Esophagus mucosa (tissue), 1 donor: Measurements from ENCODE around the gene TLCD1. TPM values are rescaled to one million over a fixed set of nuclear protein-coding genes. Genes with fewer than 3 reads are reported as not detected.
"Not testable (repeated sequence)": the region's sequence is repeated elsewhere in the genome, so short reads cannot be mapped to it uniquely, and the experiment has no call there.

Experiments
- ATAC-seq: fragments of 200-7000 bp; cut with Tn5 transposase; one replicate; pipeline ENCODE4 v1.9.1; 2020
- total RNA-seq: library from RNA; stranded (reverse); gene quantifications from one replicate; pipeline ENCODE4 v1.2.4, GENCODE V29; 2023
- donor health status: DM: yes; HTN: yes; CAD: no.

The TLCD1 gene
- total RNA-seq, 1 donor from 2014 or later, result 14.7 TPM

- ATAC-seq, result peak; percentile 76
Measured at GRCh38 chr17:28728364-28729200, 2.5 kb upstream of the TLCD1 start, which contains the start of gene NEK8. Gene NEK8 (plus strand): TSS chr17:28728788. CDS start chr17:28728814, 26 bp downstream.

GRCh38 chr17:28726627-28727491 is 826 bp upstream of the TLCD1 start:
- ATAC-seq, result peak; percentile 65

DNA sequence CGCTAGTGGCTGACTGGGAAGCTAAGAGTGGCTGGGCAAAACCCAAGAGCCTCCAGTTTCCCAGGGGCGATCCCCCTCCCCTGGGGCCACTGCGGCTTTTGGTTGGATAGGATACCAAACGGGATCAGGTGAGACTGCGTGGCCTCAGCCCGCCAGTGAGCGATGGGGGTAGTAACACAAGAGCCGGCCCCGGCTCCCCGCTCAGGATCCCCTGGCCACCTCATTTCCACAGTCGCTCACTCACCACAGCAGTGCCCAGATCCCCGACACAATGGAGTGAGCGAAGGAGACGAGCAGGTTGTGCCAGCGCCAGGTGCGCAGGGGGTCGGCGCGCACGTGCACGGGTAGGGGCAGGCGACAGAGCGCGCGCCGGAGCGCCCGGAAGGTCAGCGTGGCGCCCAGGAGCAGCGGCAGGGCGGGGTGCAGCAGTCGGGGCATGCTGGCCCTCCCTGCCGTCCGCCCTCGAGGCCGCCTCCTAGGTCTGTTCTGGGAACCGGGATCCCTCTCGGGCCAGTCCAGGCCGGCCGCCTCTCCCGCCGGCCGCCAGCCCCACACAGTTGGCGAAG is 290 bp downstream of the TLCD1 start:
- peak; percentile 37 for ATAC-seq

- ATAC-seq, result no peak
Measured at GRCh38 chr17:28725166-28725659, 820 bp downstream of the TLCD1 start.

DNA sequence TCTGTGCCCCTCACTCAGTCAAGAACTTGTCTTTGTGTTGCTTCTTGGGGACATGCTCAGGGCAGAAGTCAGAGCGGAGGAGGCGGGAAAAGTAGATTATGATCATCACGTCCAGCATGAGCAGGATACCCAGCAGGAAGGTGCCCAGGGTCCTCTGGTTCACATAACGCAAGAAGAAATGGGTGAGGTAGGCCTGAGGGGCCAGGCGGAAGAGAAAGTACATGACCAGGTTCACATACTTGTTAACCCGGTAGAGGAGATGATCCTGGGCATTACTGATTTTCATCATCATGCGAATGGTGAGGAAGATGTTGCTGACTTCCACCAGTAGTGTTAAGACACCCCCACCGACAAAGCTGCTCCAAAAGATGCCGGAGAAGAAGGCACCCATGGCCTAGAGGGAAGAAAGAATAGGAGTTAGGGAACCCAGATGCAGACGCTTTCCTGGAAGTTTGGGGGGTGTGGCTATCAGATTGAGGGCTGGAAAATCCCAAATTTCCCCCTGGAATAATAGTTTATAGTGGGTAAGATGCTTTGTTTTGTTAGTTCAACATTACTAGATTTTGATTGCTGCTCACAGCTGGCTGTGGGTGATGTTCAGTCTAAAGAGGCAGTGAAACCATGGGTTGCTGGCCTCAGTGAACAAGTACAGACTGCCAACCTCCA is 1.4 kb downstream of the TLCD1 start:
- ATAC-seq, result no peak

GRCh38 chr17:28723836-28724499 is 2.1 kb downstream of the TLCD1 start:
- not testable (repeated sequence) for ATAC-seq

- ATAC-seq, result no peak
Measured at GRCh38 chr17:28723159-28723835, 2.7 kb downstream of the TLCD1 start.

DNA sequence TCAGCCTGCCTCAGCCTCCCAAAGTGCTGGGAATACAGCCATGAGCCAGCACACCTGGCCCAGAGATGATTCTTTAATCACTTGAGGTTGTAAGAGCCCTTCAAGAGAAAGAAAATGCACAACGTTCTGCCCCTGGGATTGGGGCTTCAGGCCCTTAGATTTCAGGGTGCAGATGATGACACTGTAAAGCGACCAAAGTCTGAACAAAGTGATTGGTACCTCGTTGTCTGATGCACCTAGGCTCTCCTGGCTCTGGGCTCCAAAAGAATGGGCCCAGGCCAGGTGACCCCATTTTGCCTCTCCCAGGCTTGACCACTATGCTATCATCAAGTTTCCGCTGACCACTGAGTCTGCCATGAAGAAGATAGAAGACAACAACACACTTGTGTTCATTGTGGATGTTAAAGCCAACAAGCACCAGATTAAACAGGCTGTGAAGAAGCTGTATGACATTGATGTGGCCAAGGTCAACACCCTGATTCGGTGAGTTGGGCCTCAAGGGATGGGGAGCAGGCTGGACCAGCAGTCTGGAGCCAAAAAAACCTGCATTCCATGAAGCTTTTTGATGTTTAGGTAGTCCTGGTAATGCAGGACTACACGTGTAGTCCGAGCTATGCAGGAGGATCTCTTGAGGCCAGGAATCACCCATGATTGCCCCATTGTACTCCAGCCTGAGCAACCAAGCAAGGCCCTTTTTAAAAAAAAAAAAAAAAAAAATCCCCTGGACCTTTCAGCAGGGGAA is 3.4 kb downstream of the TLCD1 start:
- no peak for ATAC-seq

DNA sequence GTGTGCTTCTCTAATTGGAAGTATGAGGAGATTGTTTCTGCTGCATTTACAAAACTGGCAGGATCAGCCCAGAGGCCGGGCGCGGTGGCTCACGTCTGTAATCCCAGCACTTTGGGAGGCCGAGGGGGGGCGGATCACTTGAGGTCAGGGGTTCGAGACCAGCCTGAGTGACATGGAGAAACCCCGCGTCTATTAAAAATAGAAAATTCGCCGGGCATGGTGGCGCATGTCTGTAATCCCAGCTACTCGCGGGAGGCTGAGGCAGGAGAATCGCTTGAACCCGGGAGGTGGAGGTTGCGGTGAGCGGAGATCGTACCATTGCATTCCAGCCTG is 5.1 kb downstream of the TLCD1 start:
- not testable (repeated sequence) for ATAC-seq

- ATAC-seq, result no peak
Measured at GRCh38 chr17:28720247-28720996, 5.6 kb downstream of the TLCD1 start.

- ATAC-seq, result peak; percentile 15
Measured at GRCh38 chr17:28719021-28719433, 7.0 kb downstream of the TLCD1 start.

DNA sequence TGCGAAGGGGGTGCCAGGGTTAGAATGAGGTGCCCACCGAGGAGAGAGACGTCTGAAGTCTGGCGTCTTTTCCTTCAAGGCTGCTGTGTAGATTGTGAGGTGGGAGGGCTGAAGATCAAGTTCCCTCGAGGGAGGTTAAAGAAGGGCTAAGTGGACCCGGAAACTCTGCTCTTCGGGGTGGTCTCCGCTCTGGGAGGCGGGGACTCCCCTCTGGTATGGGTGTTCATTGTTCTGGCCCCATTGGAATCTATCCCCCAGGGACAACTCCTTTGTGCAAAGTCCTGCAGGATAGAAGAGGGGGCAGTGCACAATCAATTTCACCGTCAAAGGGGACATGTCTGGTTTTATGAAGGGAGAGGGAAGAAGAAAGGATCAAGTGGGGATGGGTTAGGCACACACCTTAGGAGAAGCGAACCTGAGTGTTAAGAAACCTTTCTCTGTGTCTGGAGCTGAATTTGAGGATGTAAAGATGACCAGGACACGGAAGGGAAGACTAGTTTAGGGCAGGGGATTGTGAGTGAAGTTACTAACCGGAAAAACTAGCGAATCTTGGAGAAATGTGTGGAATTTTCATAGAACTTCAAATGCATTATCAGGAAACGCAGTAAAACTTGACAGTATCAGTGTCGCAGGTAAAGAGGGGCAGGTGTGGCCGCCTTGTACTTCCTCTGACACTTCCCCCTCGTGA is 7.6 kb downstream of the TLCD1 start:
- no peak for ATAC-seq

DNA sequence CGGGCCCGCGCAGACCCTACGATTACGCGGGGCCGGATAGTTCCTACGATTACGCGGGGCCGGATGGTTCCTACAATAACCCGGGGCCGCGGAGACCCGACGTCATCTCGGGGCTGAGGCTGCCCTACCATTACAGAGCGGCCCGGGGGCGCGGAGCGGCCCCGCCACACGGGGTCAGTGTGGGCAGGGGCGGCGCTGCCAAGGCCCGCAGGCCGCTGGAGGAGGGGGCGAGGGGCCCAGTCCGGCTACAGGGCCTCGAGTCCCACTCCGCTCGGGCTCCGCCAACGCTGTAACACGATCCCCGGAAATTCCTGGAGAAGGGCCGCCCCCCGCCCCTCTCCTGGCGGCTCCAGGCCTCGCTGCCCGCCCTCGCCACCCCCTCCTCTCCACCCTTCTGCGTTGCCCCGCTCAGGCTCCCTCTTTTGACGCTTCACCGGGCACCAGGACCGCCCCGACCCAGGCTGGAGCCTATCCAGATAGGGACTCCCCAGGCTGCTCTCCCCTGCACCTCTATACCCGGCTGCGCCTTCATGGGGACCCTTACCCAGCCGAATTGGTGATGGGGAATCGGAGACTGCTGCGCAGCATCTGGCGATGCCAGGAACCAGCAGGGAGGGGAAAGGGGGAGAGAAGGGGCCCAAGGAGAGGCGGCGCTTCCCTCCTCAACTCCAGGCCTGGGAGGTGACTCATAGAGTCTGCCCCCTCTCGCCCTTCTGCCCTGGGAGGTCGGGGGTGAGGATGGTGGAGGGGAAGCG is 8.3 kb downstream of the TLCD1 start, which contains the start of gene RAB34:
RAB34 (minus strand) TSS at position 291 of the 755 bp plus-strand sequence. CDS start 602 bp downstream, outside the sequence.
- ATAC-seq, result peak; percentile 12

DNA sequence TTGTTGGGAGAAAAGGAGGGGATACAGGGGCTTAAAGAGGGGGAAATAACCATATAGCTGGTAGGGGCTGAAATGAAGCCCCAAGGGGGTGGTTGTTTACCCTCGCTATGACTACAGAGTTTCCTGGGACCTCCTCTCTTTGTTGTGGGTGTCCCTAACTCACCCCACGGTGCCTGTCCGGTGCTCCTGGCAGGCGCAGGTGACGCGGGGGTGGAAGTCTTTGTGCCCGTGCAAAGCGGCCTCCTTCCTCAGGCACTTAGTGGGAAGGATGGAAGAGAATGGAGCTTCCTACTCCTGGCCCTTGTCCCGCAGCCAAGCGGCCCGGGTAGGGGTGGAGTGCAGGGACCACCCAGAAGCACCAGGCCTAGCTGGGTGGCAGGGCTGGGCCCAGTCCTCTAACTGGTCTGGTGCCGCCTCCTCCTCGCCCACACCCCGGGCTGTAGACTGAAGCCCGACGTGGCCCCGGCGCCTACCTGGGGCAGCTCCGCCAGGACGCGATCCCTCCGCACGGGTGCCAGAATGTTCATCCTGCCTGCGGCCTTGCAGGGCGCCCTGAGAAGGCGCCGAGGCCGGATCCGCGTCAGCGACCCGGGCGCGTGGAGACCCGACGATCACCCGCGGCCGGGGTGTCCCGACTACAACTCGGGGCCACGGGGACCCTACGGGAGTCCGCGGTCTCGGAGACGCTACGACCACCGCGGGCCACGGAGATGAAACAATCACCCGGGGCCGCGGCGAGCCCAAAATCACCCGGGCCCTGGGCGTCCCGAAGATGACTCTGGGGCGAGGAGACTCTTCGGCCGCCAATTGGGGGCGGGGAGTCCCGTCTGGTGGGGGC is 9.1 kb downstream of the TLCD1 start:
- ATAC-seq, result peak; percentile 1

DNA sequence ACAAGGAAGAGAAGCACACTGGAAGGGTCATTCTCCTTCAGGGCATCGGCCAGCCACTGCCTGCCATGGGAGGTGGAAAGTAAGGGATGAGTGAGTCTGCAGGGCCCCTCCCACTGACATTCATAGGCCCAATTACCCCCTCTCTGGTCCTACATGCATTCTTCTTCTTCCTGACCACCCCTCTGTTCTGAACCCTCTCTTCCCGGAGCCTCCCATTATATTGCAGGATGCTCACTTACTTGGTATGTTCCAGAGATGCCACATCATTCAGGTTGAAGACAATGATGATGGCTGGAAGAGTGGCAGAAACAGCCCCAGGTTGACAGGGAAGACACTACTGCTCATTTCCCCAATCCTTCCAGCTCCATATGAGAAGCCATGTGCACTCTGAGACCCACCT is 10.8 kb downstream of the TLCD1 start:
- no peak for ATAC-seq

- no peak for ATAC-seq
Measured at GRCh38 chr17:28714281-28714680, 11.8 kb downstream of the TLCD1 start.

DNA sequence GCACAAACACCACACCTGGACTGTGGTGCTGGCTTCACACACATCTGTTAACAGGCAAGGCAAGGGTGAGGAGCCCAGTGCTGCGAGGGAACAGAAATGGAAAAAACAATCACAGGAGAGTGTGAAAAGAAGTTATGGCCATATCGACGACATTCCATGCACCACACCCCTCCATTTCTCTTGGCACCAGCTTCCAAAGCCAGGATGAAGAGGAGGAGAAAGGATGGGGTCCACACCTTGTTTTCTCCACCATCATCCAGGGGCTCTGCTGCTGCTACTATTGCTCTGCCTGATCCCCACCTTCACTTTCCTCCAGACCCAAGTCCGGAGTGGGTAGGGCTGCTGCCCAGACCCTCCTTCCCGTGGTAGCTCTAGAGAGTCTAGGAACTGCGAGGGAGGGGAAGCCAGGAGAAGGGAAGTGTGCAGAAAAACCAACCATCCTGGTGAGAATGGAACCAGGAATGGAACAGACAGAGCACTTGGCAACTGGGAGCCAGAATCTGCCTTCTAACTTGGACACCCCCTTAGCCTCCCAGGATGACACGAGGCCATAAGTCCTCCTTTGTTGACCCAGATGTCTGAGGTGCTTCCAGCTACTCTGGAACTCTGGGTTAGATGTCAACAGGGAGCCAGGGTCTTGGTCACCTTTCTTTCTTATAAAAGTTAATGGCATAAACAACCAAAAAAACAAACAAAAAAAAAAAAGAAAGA is 13.2 kb downstream of the TLCD1 start:
- no peak for ATAC-seq
